Muscle layer of duodenum (tissue), 2 donors: ENCODE data around the gene PTPRJ.

Experiments used
- H3K27ac ChIP-seq: one replicate; pipeline ENCODE4 v1.7.0; 2013; ENCODE audit warnings: mild to moderate bottlenecking, low read length
- H3K27me3 ChIP-seq: one replicate; pipeline ENCODE4 v1.7.0; 2013; ENCODE audit warnings: low read depth, mild to moderate bottlenecking, control low read depth, low read length
- H3K36me3 ChIP-seq, 2 donors: one replicate each; pipeline ENCODE4 v1.7.0; 2013; ENCODE audit warnings: low read length in 2 of 2, control low read depth in 1 of 2, mild to moderate bottlenecking in 1 of 2; ENCODE audit not compliant: insufficient read depth in 2 of 2, control insufficient read depth in 1 of 2
- H3K4me1 ChIP-seq, 2 donors: one replicate each; pipeline ENCODE4 v1.7.0; 2013; ENCODE audit warnings: low read length in 2 of 2, mild to moderate bottlenecking in 2 of 2, control low read depth in 1 of 2, moderate library complexity in 1 of 2; ENCODE audit not compliant: insufficient read depth in 2 of 2, control insufficient read depth in 1 of 2
- H3K4me3 ChIP-seq, 2 donors: one replicate each; pipeline ENCODE4 v1.7.0; 2013; ENCODE audit warnings: low read length in 2 of 2, low read depth in 1 of 2, mild to moderate bottlenecking in 1 of 2
- H3K9me3 ChIP-seq, 2 donors: one replicate each; pipeline ENCODE4 v1.7.0; 2013; ENCODE audit warnings: low read length in 2 of 2, control low read depth in 1 of 2, mild to moderate bottlenecking in 1 of 2; ENCODE audit not compliant: control insufficient read depth in 1 of 2
- donor health status: healthy.

PTPRJ gene

DNA sequence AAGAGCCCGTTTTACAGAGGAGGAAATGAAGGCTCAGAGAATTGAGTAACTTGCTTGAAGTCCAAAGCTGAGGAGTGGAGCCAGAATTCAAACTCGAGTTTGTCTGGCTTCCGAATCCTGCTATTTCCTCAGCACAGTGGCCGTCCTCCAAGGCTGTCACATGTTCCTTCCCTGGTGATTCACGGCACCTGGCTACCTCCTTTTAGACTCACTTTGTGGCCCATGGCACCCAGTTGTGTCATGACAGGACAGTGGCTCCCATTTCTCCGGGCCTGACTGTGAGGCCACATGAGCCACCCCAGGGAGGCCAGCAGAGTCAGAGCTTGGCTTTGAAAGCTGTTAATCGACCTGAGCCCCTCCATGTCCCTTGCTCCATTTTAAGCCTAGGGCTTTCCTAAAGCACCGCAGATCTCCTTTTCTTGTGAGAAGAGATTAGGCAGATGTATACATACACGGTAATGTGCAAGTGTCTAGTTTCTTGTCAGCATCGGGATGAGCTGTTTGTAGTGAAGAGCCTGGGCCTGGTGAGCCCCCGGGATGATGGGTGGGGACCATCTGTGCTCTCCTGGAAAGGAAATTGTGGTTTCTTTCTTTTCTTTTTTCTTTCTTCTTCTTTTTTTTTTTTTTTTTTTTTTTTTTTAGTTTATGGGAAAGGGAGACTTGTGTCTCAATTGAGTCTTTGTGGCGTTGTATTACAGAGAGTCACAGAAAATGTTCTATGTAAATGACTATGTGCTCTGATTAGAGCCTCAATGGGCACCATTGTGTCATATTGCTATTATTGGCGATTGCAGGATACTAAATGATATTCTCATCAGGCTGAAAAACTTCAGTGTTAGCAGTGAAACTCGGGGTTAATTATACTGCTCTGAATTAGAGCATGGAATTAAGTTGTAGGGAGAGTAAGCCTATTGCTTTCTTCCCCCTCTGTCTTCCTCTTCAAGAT is 54.8 kb downstream of the PTPRJ start:
- Histone ChIP-seq H3K4me1 (peaks cover 10 to 36% of the 10 kb centered on the region in 2 donors), H3K27ac (peak overlapping the region; percentile 47), H3K4me3 (no peak overlapping the region), H3K9me3 (no peaks in the 10 kb centered on the region), H3K27me3 (no peaks in the 10 kb centered on the region), H3K36me3 (no peaks in the 10 kb centered on the region)

DNA sequence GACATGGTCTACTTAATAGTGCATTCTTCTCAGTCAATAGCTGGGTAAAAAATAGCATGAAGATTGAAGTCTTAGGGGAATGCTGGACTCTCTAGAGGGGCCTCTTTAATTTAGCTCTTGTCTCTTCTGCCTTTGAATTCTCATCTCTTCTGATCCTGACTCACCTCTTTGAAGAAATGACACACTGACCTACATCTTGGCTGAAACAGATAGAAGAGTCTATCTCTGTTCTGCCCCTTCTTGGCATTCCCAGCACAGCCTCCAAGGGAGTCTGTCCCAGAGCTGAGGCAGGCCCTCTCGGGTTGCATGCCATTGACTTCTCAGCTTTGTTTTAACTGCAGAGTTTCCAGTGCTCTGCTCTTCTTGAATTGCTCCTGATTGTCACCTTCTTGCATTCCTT is 55.7 kb downstream of the PTPRJ start:
- H3K4me1 ChIP-seq, result peaks cover 7 to 36% of the 10 kb centered on the region in 2 donors
- no peaks in the 10 kb centered on the region for H3K9me3 ChIP-seq
- H3K27ac ChIP-seq, result no peak overlapping the region
- no peaks in the 10 kb centered on the region for H3K36me3 ChIP-seq
- no peak overlapping the region for H3K4me3 ChIP-seq
- no peaks in the 10 kb centered on the region for H3K27me3 ChIP-seq

DNA sequence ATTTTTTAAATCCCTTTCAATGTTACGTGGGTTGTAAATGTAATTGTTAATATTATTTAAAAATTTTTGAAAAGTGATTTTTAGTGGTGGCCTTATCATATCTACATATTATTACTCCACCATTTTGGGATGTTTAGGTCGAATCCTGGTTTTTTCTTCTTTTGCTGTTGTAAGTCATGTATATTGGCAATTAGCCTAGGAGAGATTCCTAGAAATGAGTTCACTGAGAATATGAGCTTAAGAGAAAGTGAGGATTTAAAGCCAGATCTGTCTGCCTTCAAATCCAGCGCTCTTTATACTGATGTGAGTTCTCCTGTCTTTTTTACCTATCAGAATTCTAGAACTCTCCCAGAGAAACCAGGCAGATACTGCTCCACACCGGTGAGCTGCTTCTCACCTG is 56.1 kb downstream of the PTPRJ start:
- Histone ChIP-seq H3K36me3 (no peaks in the 10 kb centered on the region), H3K4me3 (no peak overlapping the region), H3K4me1 (peaks cover 7 to 34% of the 10 kb centered on the region in 2 donors), H3K27ac (no peak overlapping the region), H3K27me3 (no peaks in the 10 kb centered on the region), H3K9me3 (no peaks in the 10 kb centered on the region)

DNA sequence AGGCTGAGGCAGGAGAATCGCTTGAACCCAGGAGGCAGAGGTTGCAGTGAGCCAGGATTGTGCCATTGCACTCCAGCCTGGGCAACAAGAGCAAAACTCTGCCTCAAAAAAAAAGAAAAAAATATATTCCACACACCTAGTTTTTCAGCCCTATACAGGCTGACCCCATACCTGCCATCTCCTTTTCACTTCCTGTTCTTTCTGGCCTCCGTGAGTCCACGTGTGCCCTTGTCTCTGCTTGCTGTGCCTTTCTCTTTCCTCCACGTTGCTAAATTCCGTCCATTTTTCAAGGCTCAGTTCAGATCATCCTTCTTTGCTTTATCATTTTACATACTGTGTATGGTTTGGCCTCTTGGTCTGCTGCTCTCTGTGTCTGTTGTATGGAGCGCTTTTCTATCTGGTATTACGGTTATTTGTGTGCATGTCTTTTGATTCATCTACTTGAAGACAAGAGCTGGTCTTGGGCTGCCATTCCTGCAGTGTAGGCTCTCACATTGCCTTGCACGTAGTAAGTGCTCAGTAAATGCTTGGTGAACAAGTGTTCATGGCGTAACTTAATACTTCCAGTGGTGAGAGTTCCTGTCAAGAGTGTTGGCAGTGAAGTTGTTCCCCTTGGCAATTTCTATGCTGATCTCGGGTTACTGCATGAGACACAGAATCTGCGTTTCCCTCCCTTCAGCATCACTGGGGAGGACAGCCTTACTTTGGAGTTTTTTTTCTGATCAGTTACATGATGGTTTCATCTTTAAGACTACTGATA is 57.5 kb downstream of the PTPRJ start:
- H3K27ac ChIP-seq, result no peak overlapping the region
- H3K36me3 ChIP-seq, result no peaks in the 10 kb centered on the region
- H3K9me3 ChIP-seq, result no peaks in the 10 kb centered on the region
- H3K4me1 ChIP-seq, result peaks cover 7 to 29% of the 10 kb centered on the region in 2 donors
- no peaks in the 10 kb centered on the region for H3K27me3 ChIP-seq
- H3K4me3 ChIP-seq, result no peak overlapping the region

DNA sequence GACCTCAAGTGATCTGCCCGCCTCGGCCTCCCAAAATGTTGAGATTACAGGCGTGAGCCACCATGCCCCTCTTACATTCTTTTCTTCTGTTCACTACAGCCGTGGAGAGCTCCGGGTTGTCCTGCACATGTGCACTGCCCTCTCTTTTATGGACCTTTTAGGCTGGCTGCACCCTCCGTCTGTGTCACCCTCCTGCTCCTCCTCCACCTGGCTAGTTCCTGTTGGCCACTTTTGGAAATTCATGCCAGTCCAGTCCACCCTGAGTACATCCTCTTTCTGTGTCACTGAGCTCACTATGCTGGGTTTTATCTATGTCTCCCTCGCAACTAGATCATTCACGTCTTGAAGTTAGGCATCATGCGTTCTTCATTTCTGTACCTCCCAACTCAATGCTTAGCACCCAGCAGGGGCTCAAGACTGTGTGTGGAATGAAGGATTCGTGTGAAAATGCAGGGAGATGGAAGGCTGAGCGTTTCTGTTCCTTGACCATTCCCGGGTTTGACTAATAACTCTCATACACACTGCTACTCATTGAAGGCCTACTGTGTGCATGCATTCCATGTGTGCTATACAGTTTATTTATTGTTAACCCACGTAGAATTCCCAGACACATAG is 60.6 kb downstream of the PTPRJ start:
- Histone ChIP-seq H3K9me3 (no peaks in the 10 kb centered on the region), H3K27me3 (no peaks in the 10 kb centered on the region), H3K27ac (no peak overlapping the region), H3K4me3 (no peak overlapping the region), H3K36me3 (no peaks in the 10 kb centered on the region), H3K4me1 (peaks cover 7 to 24% of the 10 kb centered on the region in 2 donors)

DNA sequence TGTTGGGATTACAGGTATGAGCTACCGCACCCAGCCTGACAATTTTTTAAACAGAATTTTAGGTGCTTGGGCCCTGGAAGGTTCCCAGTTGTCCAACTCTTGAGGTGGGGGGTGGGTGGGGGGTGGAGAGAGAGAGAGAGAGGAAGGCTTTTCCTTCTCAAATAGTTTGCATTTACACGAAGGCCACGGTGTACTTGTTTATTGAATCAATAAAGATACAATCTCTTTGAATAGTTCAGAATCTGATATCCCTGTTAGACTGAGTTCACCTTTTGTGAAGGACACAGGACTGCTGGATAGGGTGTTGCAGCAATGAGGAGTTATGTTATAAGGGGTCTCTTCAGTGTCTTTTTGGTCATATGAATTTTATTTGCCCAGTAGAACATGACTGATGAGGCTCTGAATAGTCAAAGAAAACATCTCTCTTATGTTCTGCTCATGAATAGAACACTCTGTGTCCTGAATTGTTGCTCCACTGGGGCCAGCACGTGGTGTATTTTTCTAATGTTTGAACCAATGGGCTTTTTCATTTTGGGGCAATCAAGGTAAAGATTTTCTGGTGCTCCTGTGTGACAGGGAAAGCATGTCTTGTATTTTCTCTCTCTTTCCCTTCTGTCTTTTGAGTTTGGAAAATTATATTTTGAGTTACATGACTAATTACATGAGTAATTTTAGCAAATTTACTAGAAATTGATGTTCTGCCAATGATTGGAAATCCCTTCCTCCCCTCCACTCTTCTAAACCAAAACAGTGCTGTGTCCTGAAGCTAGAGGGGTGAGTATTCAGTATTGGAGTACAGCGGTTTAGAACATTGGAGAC is 61.7 kb downstream of the PTPRJ start:
- no peak overlapping the region for H3K4me3 ChIP-seq
- H3K4me1 ChIP-seq, result peaks cover 7 to 14% of the 10 kb centered on the region in 2 donors
- H3K27ac ChIP-seq, result no peak overlapping the region
- H3K36me3 ChIP-seq, result no peaks in the 10 kb centered on the region
- no peaks in the 10 kb centered on the region for H3K27me3 ChIP-seq
- no peaks in the 10 kb centered on the region for H3K9me3 ChIP-seq

DNA sequence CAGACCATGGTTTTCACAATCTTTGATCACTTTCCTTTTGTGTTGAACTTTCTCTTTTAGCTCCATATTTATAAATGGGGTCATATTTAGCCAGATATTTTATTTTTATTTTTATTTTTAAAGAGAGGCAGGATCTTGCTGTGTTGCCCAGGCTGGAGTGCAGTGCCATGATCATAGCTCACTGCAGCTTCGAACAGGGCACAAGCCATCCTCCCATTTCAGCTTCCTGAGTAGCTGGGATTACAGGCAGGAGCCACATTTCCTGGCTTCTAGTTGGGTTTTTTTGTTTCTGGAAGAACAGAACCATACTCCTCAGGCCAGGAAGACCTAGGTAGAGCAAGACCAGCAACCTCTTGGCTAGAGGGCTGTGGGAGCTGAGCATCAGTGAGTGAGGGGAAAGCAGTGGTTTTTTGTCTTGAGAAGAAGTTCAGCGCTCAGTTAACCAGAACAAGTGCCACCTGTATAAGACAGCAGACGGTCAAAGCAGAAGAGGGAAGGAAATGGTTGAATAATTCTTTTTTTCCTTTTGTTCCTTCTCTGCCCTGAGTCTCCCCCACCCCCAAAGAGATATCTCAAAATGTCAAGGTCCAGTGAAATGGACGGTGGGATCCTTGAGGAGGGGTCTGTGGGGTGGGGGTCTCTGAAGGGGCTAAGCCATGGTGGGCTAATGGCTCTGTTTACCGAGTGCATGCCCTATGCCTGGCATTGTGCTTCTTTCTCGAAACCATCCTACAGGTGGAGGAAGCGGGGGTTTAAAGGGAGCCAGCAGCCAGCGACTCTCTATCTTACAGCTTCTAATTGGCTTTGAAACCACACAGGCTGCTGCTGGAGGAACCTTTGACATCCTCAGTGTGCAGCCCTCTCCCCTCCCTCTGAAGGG is 63.0 kb downstream of the PTPRJ start:
- H3K4me1 ChIP-seq, result peaks cover 7 to 19% of the 10 kb centered on the region in 2 donors
- no peaks in the 10 kb centered on the region for H3K27me3 ChIP-seq
- no peaks in the 10 kb centered on the region for H3K9me3 ChIP-seq
- no peaks in the 10 kb centered on the region for H3K36me3 ChIP-seq
- no peak overlapping the region for H3K4me3 ChIP-seq
- no peak overlapping the region for H3K27ac ChIP-seq

DNA sequence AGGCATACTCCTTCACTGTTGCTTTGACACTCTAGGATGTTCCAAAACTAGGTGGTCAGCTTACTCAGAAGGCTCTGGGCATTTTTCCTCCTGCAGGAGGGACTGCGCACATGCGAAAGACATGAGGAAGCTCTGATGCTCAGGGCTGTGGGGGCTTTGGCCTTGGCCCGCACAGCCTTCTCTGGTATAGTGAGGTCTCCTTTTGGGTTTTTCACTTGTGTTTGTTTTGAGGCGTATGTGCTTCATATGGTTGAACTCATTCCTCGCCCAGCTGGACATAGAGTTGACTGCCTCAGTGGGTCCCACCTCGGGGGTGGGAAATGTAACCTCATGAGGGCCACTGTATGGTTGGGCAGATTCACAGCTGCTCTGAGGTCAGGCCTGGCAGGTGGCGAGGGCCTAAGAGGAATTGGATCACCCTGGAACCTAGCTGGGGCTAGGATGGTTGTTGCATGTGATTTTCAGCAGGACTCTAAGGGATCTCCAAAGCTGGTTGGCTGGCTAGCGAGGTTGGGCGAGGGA is 63.7 kb downstream of the PTPRJ start:
- Histone ChIP-seq H3K27ac (no peak overlapping the region), H3K36me3 (no peaks in the 10 kb centered on the region), H3K9me3 (no peaks in the 10 kb centered on the region)

DNA sequence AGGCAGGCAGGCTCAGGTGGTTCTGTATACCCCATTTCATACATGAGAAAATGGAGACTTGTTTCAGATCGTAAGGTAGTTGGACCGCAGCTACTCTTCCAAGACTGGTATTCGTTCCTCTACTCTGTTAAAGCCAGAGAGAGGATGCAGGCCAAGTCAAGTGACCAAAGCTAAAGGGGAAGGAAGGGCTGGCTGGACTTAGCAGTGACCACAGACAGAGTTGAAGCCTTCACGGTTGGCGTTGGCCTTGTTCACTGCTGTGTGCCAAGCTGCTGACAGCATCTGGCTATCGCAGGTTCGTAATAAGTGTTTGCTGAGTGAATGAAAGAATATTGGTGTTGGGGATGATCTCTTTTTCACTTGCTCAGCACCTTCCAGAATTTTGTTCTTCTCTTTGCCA is 64.2 kb downstream of the PTPRJ start:
- H3K9me3 ChIP-seq, result no peaks in the 10 kb centered on the region
- H3K4me1 ChIP-seq, result peaks cover 7 to 19% of the 10 kb centered on the region in 2 donors
- no peaks in the 10 kb centered on the region for H3K36me3 ChIP-seq
- no peak overlapping the region for H3K27ac ChIP-seq
- no peaks in the 10 kb centered on the region for H3K27me3 ChIP-seq
- H3K4me3 ChIP-seq, result no peak overlapping the region

More for the DNA sequence above, 63.7 kb downstream of the PTPRJ start:
- peaks cover 7 to 19% of the 10 kb centered on the region in 2 donors for H3K4me1 ChIP-seq
- no peak overlapping the region for H3K4me3 ChIP-seq
- no peaks in the 10 kb centered on the region for H3K27me3 ChIP-seq

DNA sequence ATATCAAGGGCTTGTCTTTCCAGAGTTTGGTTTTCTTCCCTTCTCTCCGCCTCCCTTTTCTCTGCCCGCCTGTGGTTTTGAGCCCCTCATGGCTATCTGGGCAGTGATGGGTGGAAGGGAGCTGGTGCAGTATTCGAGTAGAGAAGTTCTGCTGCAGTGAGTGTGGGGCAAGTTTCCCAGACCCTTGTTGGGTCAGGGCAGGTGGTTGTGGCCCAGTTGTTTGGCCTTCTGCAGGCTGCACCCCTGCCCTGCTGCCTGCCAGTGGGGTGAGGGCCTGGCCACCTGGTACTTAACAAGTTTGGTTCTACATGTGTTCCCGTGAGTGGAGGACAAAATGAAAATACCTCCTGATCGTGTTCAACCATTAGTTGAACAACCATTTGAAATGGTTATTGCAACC is 65.2 kb downstream of the PTPRJ start:
- Histone ChIP-seq H3K9me3 (no peaks in the 10 kb centered on the region), H3K27me3 (no peaks in the 10 kb centered on the region), H3K36me3 (no peaks in the 10 kb centered on the region), H3K4me1 (peaks cover 7 to 19% of the 10 kb centered on the region in 2 donors), H3K27ac (no peak overlapping the region), H3K4me3 (no peak overlapping the region)
